ENCODE data around the gene TPI1. TPM values are rescaled to one million over a fixed set of nuclear protein-coding genes. Genes with fewer than 3 reads are reported as not detected.
"Not testable (repeated sequence)": the region's sequence is repeated elsewhere in the genome, so short reads cannot be mapped to it uniquely, and the experiment has no call there.

The TPI1 gene
- total and polyA plus RNA-seq, 2 of the 8 experiments (the other 6 are each of a cell fraction or from before 2014, with no cell fraction given): 910 to 3,018 TPM

DNA sequence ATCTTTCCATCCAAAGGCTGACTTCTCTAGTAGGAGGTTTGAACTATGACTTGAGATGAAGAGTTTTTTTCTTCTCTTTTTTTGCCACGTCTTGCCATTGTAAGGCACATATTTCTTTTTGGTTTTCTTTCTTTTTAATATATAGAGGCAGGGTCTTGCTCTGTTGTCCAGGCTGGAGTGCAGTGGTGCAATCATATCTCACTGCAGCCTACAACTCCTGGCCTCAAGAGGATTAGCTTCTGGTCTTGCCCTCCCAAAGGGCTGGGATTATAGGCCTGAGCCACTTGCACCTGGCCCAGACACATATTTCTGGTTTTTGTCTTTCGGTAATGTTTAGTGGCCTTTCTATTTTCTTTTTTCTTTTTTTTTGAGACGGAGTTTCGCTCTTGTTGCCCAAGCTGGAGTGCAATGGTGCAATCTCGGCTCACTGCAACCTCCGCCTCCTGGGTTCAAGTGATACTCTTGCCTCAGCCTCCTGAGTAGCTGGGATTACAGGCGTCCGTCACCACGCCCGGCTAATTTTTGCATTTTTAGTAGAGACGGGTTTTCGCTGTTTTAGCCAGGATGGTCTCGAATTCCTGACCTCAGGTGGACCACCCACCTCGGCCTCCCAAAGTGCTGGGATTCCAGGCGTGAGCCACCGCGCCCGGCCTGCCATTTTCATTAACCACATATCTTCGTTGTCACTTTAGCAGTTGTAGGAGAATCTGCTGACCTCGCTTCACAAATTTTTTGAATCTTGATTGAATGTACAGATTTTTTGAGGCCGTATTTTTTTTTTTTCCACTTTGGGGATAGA is 22.6 kb downstream of the TPI1 start:
- H3K4me1 ChIP-seq (replicated peaks in 1 of 4; ENCODE audit: control insufficient read depth in 3 of 4, insufficient read depth in 4 of 4, low read length in 3 of 4); H3K9ac ChIP-seq (replicated peaks in 1 of 4; ENCODE audit: extremely low read depth in 1 of 4, low read depth in 3 of 4, low read length in 3 of 4); H3K9me3 ChIP-seq (ENCODE audit: insufficient read depth in 2 of 2, low read depth in 1 of 2, low read length in 1 of 2); H2AFZ ChIP-seq (ENCODE audit: low read length); H3K4ac ChIP-seq (replicated peaks; ENCODE audit: insufficient read length, low read depth, low read length); H3K14ac ChIP-seq (ENCODE audit: insufficient read length); H3K56ac ChIP-seq (replicated peaks; ENCODE audit: insufficient read length, low read depth, low read length); H3K27me3 ChIP-seq (replicated peaks in 1 of 4; ENCODE audit: control insufficient read depth in 3 of 4, extremely low read depth in 1 of 4, insufficient read depth in 3 of 4, low read length in 3 of 4); H4K20me1 ChIP-seq (replicated peaks in 1 of 2; ENCODE audit: control insufficient read depth in 1 of 2, insufficient read depth in 2 of 2, low read length in 2 of 2); H3K23ac ChIP-seq (ENCODE audit: insufficient read length); H2BK120ac ChIP-seq (replicated peaks; ENCODE audit: low read depth, low read length); H3K36me3 ChIP-seq (ENCODE audit: control insufficient read depth in 2 of 4, insufficient read depth in 4 of 4, low read length in 3 of 4); H3K18ac ChIP-seq (ENCODE audit: extremely low read depth, low read length); H3K79me1 ChIP-seq (ENCODE audit: low read depth, low read length); H2BK20ac ChIP-seq (ENCODE audit: low read length); DNase-seq (ENCODE audit: low read depth in 1 of 2, low spot score in 2 of 2); H3K23me2 ChIP-seq (ENCODE audit: low read depth, low read length); H4K8ac ChIP-seq (ENCODE audit: extremely low read depth, insufficient read depth, low read length); H2BK15ac ChIP-seq (ENCODE audit: low read length); H3K79me2 ChIP-seq (ENCODE audit: control insufficient read depth in 1 of 2, insufficient read depth in 2 of 2, low read length in 2 of 2); FAIRE-seq; H4K91ac ChIP-seq (replicated peaks; ENCODE audit: insufficient read length, low read length): not testable (repeated sequence)
- peak overlapping the region; percentile 10; the same call in 1 of the 2 replicates for H2BK12ac ChIP-seq (ENCODE audit: low read depth, low read length)
- peak overlapping the region; percentile 47 to 65; a peak in 2 of 4 replicates for H3K4me2 ChIP-seq (ENCODE audit: insufficient read depth in 1 of 2, low read depth in 2 of 2, low read length in 2 of 2)
- H4K5ac ChIP-seq (ENCODE audit: insufficient read length, low read depth, low read length): peak overlapping the region; percentile 60
- peak overlapping the region; percentile 82; the same call in 1 of the 2 replicates for H2AK5ac ChIP-seq (ENCODE audit: low read depth, low read length)
- peak overlapping the region; percentile 53; the same call in 1 of the 2 replicates for H2BK5ac ChIP-seq (ENCODE audit: low read depth, low read length)
- 86% methylated on average over 21 of the region's 21 CpGs; no CpG with 5 or more reads in 1 of the 2 experiments for WGBS, 2 experiments (ENCODE audit: extremely low coverage in 1 of 2, insufficient coverage in 1 of 2, insufficient read length in 1 of 2, insufficient replicate concordance in 2 of 2, low coverage in 1 of 2, low lambda C conversion rate in 2 of 2, missing lambda C conversion rate in 1 of 2)
- ChIA-PET POLR2A (ENCODE audit: partially characterized antibody) (interaction anchor here (0.9 to 7.8 kb wide), 7 partner anchors 9 to 56 kb away, joined by 3 to 86 read pairs (median 6); partner anchors contain the start of genes ENO2, SPSB2 and TPI1), CTCF (ENCODE audit: partially characterized antibody) (interaction anchor here (0.6 to 1.4 kb wide), 5 partner anchors 16 to 79 kb away, joined by 3 to 6 read pairs (median 4); no protein-coding TSS in a partner anchor)
- peak overlapping the region; percentile 76; the same call in 1 of the 2 replicates for H3K27ac ChIP-seq (ENCODE audit: low read depth, low read length)
- H3K4me3 ChIP-seq (ENCODE audit: extremely low read depth in 1 of 4, insufficient read depth in 2 of 4, low read depth in 3 of 4, low read length in 4 of 4): peak overlapping the region in 1 of 4 experiments; percentile 53; a peak in 2 of 8 replicates

All from H1 (cell line).